Immature natural killer cell (primary cell): Measurements from ENCODE around the gene IL1RN. TPM values are rescaled to one million over a fixed set of nuclear protein-coding genes. Genes with fewer than 3 reads are reported as not detected.

Source experiments
- DNase-seq, 3 donors: peaks; one replicate each; pipeline ENCODE4 v3.0.0; 2022; ENCODE audit warnings: mixed read lengths in 1 of 3
- H3K27ac Mint-ChIP-seq, 6 donors: one replicate each; pipeline ENCODE4 v1.8.0; 2020; ENCODE audit warnings: mixed read lengths in 6 of 6, mild to moderate bottlenecking in 5 of 6, inconsistent platforms in 4 of 6, moderate library complexity in 3 of 6
- H3K27me3 Mint-ChIP-seq, 3 donors: one replicate each; pipeline ENCODE4 v1.8.0; 2020 to 2021; ENCODE audit warnings: low read depth in 3 of 3, mild to moderate bottlenecking in 3 of 3, mixed read lengths in 3 of 3, moderate library complexity in 3 of 3, inconsistent platforms in 1 of 3
- H3K36me3 Mint-ChIP-seq, 3 donors: one replicate each; pipeline ENCODE4 v1.8.0; 2020; ENCODE audit warnings: mixed read lengths in 3 of 3, inconsistent platforms in 2 of 3, mild to moderate bottlenecking in 2 of 3
- H3K4me1 Mint-ChIP-seq, 2 donors: one replicate each; pipeline ENCODE4 v1.8.0; 2020; ENCODE audit warnings: inconsistent platforms in 2 of 2, mild to moderate bottlenecking in 2 of 2, mixed read lengths in 2 of 2, moderate library complexity in 1 of 2
- H3K4me3 Mint-ChIP-seq, 5 donors: one replicate each; pipeline ENCODE4 v1.8.0; 2020; ENCODE audit warnings: mild to moderate bottlenecking in 5 of 5, mixed read lengths in 5 of 5, inconsistent platforms in 3 of 5, moderate library complexity in 3 of 5
- H3K9me3 Mint-ChIP-seq, 6 donors: one replicate each; pipeline ENCODE4 v1.8.0; 2020; ENCODE audit warnings: mild to moderate bottlenecking in 6 of 6, mixed read lengths in 6 of 6, inconsistent platforms in 4 of 6, moderate library complexity in 3 of 6
- polyA plus RNA-seq, 3 donors: library from polyadenylated mRNA; unstranded; fragments of 300-500 nt; fragmentation: Illumina TruSeq; gene quantifications; one replicate each; pipeline ENCODE4 v1.2.3, GENCODE V29; 2021

The IL1RN gene
- polyA plus RNA-seq, 3 donors from 2014 or later = 0.44 to 2.3 (median 1.9) TPM

DNA sequence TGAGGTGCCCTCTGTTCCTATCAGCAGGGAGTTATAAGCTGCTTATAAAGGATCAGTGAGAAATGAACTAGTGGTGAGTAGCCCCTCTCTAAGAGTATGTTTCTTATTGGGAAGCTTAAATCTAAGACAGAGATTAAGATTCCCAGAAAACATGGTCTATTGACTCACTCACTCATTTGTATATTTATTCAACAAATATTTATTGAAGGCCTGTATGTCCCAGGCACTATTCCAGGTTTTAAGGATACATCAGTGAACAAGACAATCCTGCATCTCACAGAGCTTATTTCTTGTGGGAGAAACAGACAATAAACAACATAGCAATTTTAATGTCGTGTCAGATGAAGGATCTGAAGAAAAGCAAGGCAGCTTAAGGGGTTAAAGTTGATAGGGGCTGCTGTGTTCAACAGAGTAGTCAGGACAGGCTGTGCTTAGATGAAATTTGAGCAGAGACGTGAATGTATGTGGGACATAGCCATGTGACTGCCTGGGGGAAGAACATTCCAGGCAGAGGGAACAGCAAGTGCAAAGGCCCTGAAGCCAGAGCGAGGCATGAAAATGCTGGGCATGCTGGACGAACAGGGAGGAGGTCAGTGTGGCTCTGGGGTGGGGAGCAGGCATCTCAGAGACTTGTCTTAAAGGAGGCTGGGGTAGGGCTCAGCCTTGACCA is 31.6 kb downstream of the IL1RN start:
- Mint-ChIP-seq H3K4me3 (peak overlapping the region in 4 of 5 donors; percentile 85 to 89 (median 87)), H3K36me3 (no peaks in the 10 kb centered on the region), H3K9me3 (no peaks in the 10 kb centered on the region), H3K4me1 (peaks cover 16 to 22% of the 10 kb centered on the region in 2 donors), H3K27me3 (peaks cover 2 to 3% (median 2%) of the 10 kb centered on the region in 3 donors), H3K27ac (peak overlapping the region in 1 of 6 donors; percentile 77)
- DNase-seq = no peak

- H3K4me1 Mint-ChIP-seq = peaks cover 16 to 22% of the 10 kb centered on the region in 2 donors
- no peaks in the 10 kb centered on the region for H3K36me3 Mint-ChIP-seq
- H3K9me3 Mint-ChIP-seq = no peaks in the 10 kb centered on the region
- peaks cover 2 to 6% (median 5%) of the 10 kb centered on the region in 3 donors for H3K27me3 Mint-ChIP-seq
- H3K4me3 Mint-ChIP-seq = no peak overlapping the region
- no peak for DNase-seq
- H3K27ac Mint-ChIP-seq = peak overlapping the region in 1 of 6 donors; percentile 34
Measured at GRCh38 chr2:113160248-113160647, 32.9 kb downstream of the IL1RN start.

DNA sequence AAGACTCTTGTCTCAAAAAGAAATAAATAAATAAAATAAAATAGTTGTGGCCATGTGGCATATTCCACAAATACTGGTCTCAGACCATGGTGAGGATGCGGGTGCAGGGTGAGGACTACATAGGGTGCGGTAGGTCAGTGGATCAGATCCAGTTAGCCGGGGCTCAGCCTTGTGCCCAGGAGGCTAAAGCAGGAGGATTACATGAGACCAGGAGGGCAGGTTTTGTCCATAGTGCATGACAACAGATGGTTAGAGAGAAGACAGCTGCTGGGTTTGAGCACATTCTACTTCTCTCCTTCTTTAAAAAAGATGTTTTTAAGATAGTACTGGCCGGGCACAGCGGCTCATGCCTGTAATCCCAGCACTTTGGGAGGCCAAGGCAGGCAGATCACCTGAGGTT is 33.6 kb downstream of the IL1RN start:
- Mint-ChIP-seq H3K36me3 (no peaks in the 10 kb centered on the region), H3K4me1 (peaks cover 16 to 22% of the 10 kb centered on the region in 2 donors), H3K4me3 (no peak overlapping the region), H3K27ac (no peak overlapping the region), H3K9me3 (no peaks in the 10 kb centered on the region), H3K27me3 (peaks cover 2 to 6% (median 5%) of the 10 kb centered on the region in 3 donors)
- DNase-seq = no peak

DNA sequence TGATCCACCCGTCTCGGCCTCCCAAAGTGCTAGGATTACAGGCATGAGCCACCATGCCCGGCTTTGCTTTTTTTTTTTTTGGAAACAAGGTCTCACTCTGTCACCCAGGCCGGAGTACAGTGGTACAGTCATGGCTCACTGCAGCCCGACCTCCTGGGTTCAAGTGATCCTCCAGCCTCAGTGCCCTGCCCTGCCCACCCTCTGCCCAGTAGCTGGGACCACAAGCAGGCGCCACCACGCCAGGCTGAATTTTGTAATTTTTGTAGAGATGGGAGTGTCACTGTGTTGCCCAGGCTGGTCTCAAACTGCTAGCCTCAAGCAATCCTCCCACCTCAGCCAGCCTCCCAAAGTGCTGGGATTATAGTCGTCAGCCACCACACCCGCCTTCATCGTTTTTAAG is 34.8 kb downstream of the IL1RN start:
- Mint-ChIP-seq H3K9me3 (no peaks in the 10 kb centered on the region), H3K27me3 (peaks cover 2 to 6% (median 5%) of the 10 kb centered on the region in 3 donors), H3K36me3 (no peaks in the 10 kb centered on the region), H3K4me3 (no peak overlapping the region), H3K27ac (no peak overlapping the region), H3K4me1 (peaks cover 15 to 20% of the 10 kb centered on the region in 2 donors)
- DNase-seq = no peak

DNA sequence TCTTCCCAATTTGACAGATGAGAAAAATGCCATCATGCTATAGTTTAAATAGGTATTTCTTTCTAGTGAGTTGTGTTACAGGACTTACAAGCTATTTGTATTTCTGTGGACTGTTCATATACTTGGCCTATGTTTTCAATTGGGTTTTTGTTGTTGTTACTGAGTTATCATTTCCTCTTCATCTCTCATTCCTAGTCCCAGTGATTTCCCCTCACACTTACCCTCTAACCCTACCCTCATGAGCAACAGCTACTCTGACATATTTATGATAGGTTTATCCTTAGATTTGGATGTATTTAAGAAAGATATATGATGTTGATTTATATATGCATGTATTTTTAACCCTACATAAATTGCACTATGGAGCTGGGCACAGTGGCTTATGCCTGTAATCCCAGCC is 35.5 kb downstream of the IL1RN start:
- Mint-ChIP-seq H3K4me1 (peaks cover 18% of the 10 kb centered on the region in 2 donors), H3K27ac (no peak overlapping the region)

DNA sequence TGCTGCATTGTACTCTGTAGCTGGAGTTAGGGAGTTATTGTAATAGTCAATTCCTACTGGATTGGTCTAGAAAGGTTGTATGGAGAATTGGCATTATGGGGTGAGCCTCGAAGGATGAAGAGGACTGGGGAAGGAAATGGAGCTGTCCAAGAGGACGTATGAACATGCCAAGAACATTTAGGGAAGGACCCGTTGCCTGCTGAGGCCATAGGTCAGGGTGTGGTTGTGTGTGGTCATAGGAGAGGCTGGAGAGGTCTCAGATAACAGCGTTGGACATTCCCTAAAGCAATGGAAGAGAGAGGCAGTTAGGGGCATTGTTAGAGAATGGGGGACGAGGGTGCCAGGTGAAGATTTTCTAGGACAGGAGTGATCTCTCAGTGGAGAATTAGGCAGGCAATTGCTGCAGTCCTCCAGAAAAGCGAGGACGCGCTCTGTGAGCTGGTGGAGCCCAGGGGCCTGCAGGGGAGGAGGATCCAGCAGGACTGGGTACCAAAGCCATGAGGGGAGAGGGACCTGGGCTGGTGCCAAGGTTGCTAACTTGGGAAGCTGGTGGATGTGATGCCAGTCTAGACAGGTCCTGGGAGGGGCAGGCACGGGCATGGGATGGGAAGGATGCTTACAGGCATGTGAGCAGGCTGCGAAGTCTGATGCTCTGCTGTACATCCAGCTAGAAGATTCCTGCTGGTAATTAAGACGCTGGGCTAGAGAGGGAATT is 37.0 kb downstream of the IL1RN start:
- Mint-ChIP-seq H3K36me3 (peaks cover 0 to 4% (median 0%) of the 10 kb centered on the region in 3 donors), H3K9me3 (no peaks in the 10 kb centered on the region), H3K27ac (no peak overlapping the region), H3K4me3 (no peak overlapping the region), H3K27me3 (peaks cover 2 to 4% (median 2%) of the 10 kb centered on the region in 3 donors), H3K4me1 (peaks cover 21 to 25% of the 10 kb centered on the region in 2 donors)
- DNase-seq = no peak

More for the DNA sequence above, 35.5 kb downstream of the IL1RN start:
- peaks cover 2 to 5% (median 5%) of the 10 kb centered on the region in 3 donors for H3K27me3 Mint-ChIP-seq
- no peak for DNase-seq
- H3K9me3 Mint-ChIP-seq = no peaks in the 10 kb centered on the region
- no peaks in the 10 kb centered on the region for H3K36me3 Mint-ChIP-seq
- H3K4me3 Mint-ChIP-seq = no peak overlapping the region

DNA sequence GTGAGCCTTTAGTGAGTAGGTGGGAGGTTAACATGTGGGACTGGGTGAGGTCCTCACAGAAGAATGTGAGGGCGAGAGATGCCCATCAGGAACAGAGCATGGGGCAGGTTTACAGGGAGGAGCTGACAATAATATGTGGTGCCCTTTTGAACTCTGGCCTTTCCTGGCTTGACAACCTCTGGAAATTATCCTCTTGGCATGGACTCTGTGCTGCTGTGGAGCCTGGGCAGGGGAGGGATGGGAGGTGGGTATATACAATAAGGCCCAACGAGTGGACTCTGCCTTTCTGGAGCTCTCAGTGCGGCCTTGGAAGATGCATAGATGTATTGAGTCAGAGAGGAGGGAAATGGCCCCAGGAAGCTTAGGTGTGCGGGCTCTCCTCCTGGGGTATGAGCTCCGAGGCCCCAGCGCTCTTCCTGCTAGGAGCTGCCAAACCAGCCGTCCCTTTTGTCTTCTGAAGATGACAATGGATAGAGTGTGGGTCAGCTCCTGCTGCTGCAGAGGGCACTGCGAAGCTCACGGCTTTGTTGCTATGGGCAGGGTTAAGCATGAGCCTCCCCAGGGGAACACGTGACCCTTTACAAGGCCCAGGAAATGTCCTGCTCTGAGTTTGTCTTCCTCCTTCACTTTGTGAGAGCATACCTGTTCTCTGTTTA is 37.7 kb downstream of the IL1RN start:
- H3K9me3 Mint-ChIP-seq = no peaks in the 10 kb centered on the region
- no peak for DNase-seq
- H3K27me3 Mint-ChIP-seq = peaks cover 0 to 5% (median 4%) of the 10 kb centered on the region in 3 donors
- H3K27ac Mint-ChIP-seq = no peak overlapping the region
- H3K4me1 Mint-ChIP-seq = peaks cover 28 to 31% of the 10 kb centered on the region in 2 donors
- H3K36me3 Mint-ChIP-seq = peaks cover 0 to 4% (median 0%) of the 10 kb centered on the region in 3 donors
- H3K4me3 Mint-ChIP-seq = no peak overlapping the region

DNA sequence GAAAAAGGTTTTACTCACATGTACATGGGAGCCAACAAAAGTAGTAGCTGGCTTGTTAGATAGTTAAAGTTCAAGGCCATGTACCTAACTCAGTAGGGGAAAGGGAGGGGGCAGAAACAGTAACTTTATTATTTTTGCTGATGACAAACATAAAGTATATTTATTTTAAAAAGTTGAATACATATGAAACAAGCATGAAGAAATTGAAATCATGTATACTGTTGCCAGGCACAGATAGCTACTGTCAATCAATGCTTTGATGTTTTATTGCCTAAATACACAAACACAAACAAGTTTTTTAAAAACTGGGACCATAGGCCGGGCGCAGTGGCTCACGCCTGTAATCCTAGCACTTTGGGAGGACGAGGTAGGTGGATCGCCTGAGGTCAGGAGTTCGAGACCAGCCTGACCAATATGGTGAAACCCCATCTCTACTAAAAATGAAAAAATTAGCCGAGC is 38.8 kb downstream of the IL1RN start:
- Mint-ChIP-seq H3K9me3 (no peaks in the 10 kb centered on the region), H3K27ac (no peak overlapping the region), H3K4me1 (peaks cover 33 to 36% of the 10 kb centered on the region in 2 donors), H3K27me3 (peaks cover 0 to 5% (median 4%) of the 10 kb centered on the region in 3 donors), H3K4me3 (no peak overlapping the region), H3K36me3 (peaks cover 0 to 4% (median 0%) of the 10 kb centered on the region in 3 donors)
- DNase-seq = no peak

DNA sequence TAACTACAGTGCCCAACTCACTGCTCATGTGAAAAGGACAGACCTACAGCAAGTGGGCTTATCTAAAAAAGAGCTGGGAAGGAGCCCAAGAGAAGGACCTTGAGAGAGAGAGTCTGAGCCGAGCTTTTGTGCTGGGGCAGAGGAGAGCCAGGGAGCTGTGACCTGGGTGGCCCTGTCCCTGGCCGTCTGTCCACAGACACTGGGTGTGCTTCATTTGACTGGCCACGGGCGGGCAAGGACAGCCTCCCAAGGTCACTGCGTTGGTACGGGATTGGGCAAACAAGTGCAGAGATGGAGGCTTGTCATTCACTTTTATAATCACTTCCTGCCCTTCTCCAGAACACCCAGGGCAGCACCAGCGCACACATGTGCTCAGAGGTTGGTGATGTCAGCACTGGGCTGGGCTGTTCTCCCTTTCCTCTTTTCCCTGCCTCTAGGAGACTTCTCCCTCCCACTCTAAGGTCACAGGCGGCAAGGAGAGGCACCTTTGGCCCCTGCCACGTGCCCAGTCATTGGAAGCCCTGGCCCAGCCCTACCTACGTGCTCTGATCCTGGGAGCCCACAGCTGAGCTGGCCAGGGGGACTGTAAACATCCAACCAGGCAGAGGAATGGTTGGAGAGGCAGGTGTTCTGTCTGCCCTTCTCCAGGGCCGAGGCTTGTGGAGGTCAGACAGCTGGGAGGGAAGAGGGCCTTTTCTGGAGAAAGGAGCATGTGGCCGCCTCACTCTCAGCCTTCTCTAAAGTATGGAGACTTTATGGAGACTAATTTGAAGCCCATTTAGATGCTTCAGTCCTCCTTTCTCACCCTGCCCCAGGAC is 39.9 kb downstream of the IL1RN start:
- peak overlapping the region in 2 of 6 donors; percentile 2 to 62 for H3K27ac Mint-ChIP-seq
- DNase-seq = no peak
- H3K36me3 Mint-ChIP-seq = peaks cover 0 to 4% (median 0%) of the 10 kb centered on the region in 3 donors
- peak overlapping the region in 2 of 5 donors; percentile 1 to 4 for H3K4me3 Mint-ChIP-seq
- peaks cover 44 to 47% of the 10 kb centered on the region in 2 donors for H3K4me1 Mint-ChIP-seq
- H3K27me3 Mint-ChIP-seq = peaks cover 0 to 5% (median 4%) of the 10 kb centered on the region in 3 donors
- H3K9me3 Mint-ChIP-seq = no peaks in the 10 kb centered on the region

GRCh38 chr2:113167962-113168340 is 40.6 kb downstream of the IL1RN start:
- H3K4me3 Mint-ChIP-seq = no peak overlapping the region
- peaks cover 0 to 5% (median 4%) of the 10 kb centered on the region in 3 donors for H3K27me3 Mint-ChIP-seq
- DNase-seq = no peak
- H3K36me3 Mint-ChIP-seq = peaks cover 0 to 4% (median 0%) of the 10 kb centered on the region in 3 donors
- H3K9me3 Mint-ChIP-seq = no peaks in the 10 kb centered on the region
- peaks cover 50 to 52% of the 10 kb centered on the region in 2 donors for H3K4me1 Mint-ChIP-seq
- H3K27ac Mint-ChIP-seq = peak overlapping the region in 4 of 6 donors; percentile 49 to 72 (median 57)

DNA sequence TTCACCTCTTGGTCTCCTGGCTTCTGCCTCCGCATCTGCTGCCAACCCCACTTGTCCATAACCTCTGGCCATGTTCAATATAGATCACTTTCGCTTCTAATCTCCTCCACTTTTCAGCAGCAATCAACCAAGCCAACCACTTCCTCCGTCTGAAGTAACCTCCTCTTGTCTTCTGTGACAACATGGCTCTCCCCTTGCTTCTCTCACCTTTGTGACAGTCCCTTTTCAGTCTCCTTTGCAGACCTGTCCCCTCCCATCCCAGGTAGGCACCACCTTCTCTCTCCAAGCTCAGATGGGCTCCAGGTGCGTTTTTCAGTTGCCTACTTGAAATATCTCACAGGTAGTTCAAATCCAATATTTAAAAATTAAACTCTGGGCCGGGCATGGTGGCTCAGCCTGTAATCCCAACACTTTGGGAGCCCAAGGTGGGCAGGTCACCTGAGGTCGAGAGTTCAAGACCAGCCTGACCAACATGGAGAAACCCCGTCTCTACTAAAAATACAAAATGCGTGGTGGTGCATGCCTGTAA is 41.7 kb downstream of the IL1RN start:
- peaks cover 61 to 62% of the 10 kb centered on the region in 2 donors for H3K4me1 Mint-ChIP-seq
- peak; percentile 52 to 63 (median 63) for DNase-seq
- H3K27me3 Mint-ChIP-seq = peaks cover 7 to 14% (median 7%) of the 10 kb centered on the region in 3 donors
- H3K9me3 Mint-ChIP-seq = no peaks in the 10 kb centered on the region
- H3K36me3 Mint-ChIP-seq = peaks cover 0 to 4% (median 0%) of the 10 kb centered on the region in 3 donors
- peak overlapping the region; percentile 52 to 88 (median 68) for H3K27ac Mint-ChIP-seq
- H3K4me3 Mint-ChIP-seq = peak overlapping the region; percentile 39 to 78 (median 63)

GRCh38 chr2:113169586-113169985 is 42.2 kb downstream of the IL1RN start:
- DNase-seq = no peak
- peak overlapping the region in 4 of 6 donors; percentile 60 to 91 (median 77) for H3K27ac Mint-ChIP-seq

More at GRCh38 chr2:113169586-113169985, 42.2 kb downstream of the IL1RN start:
- H3K36me3 Mint-ChIP-seq = peaks cover 0 to 4% (median 0%) of the 10 kb centered on the region in 3 donors
- no peaks in the 10 kb centered on the region for H3K9me3 Mint-ChIP-seq
- H3K27me3 Mint-ChIP-seq = peaks cover 8 to 17% (median 12%) of the 10 kb centered on the region in 3 donors
- H3K4me3 Mint-ChIP-seq = peak overlapping the region in 3 of 5 donors; percentile 6 to 46 (median 36)
- H3K4me1 Mint-ChIP-seq = peaks cover 61 to 64% of the 10 kb centered on the region in 2 donors
